Neural cell (in vitro differentiated cells): ENCODE data around the gene COL4A2.
"Not testable (repeated sequence)": the region's sequence is repeated elsewhere in the genome, so short reads cannot be mapped to it uniquely, and the experiment has no call there.

Source experiments
- CTCF ChIP-seq: fragments of 450-650 bp; IDR thresholded peaks from 2 replicates; pipeline ENCODE4 v1.5.1; 2014; ENCODE audit warnings: antibody characterized with exemption, mild to moderate bottlenecking, moderate library complexity; ENCODE audit not compliant: poor library complexity, severe bottlenecking
- EP300 ChIP-seq: fragments of 450-650 bp; conservative IDR thresholded peaks from 2 replicates; pipeline ENCODE4 v1.6.1; 2014; ENCODE audit warnings: antibody characterized with exemption, mild to moderate bottlenecking, moderate library complexity; ENCODE audit not compliant: poor library complexity, severe bottlenecking
- EZH2 ChIP-seq: fragments of 200-600, 300-800 bp; shearing (Covaris generic), sonication (generic); IDR thresholded peaks from 2 replicates; pipeline ENCODE4 v1.6.1; 2014; ENCODE audit warnings: antibody characterized with exemption, low read length, borderline replicate concordance, mild to moderate bottlenecking; ENCODE audit not compliant: insufficient read depth, poor library complexity, severe bottlenecking
- POLR2AphosphoS5 ChIP-seq: IDR thresholded peaks from 2 replicates; pipeline ENCODE4 v1.6.1; 2012
- RAD21 ChIP-seq: fragments of 450-650 bp; conservative IDR thresholded peaks from 2 replicates; pipeline ENCODE4 v1.6.1; 2014; ENCODE audit warnings: antibody characterized with exemption, mild to moderate bottlenecking, moderate library complexity
- TAF1 ChIP-seq: IDR thresholded peaks from 2 replicates; pipeline ENCODE4 v1.6.1; 2012; ENCODE audit warnings: low read depth

DNA sequence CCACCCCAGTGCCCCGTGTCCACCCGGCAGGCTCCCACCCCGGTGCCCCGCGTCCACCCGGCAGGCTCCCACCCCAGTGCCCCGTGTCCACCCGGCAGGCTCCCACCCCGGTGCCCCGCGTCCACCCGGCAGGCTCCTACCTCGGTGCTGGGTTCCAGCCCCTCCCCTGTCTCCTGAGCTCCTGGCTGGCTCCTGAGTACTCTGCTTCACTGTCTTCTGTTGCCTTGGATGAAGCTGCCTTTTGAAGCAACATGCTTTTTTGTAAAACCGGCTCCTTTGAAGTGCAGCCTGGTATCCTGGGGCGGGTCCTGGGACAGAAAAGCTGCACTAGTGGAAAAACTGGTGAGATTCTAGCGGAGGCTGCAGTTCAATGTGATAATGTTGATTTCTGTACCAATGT is 6.6 kb downstream of the COL4A2 start:
- not testable (repeated sequence) for TF ChIP-seq CTCF, TAF1, EP300, EZH2, RAD21, POLR2AphosphoS5
